ENCODE data around the gene LTC4S.

LTC4S gene

GRCh38 chr5:179771311-179771895 lies 22.4 kb upstream of the LTC4S start:
- H4K8ac ChIP-seq (ENCODE audit: low read depth, low read length): no peak overlapping the region
- no peak overlapping the region for H2BK5ac ChIP-seq (ENCODE audit: low read length)
- H3K27ac ChIP-seq (ENCODE audit: low read depth, low read length): no peak overlapping the region
- no peaks in the 10 kb centered on the region for H3K4me1 ChIP-seq (ENCODE audit: control insufficient read depth, low read depth, low read length)
- H3K79me1 ChIP-seq (ENCODE audit: low read length): peaks cover 9% of the 10 kb centered on the region
- H3K4me2 ChIP-seq (ENCODE audit: low read length): no peak overlapping the region
- H2BK15ac ChIP-seq (replicated peaks; ENCODE audit: low read depth): no peak overlapping the region
- H3K27me3 ChIP-seq (ENCODE audit: insufficient read depth, low read length, poor library complexity): no peaks in the 10 kb centered on the region
- peaks cover 7% of the 10 kb centered on the region for H3K79me2 ChIP-seq (ENCODE audit: control insufficient read depth, insufficient read depth, low read length)
- no peak overlapping the region for H3K18ac ChIP-seq (ENCODE audit: low read length)
- H3K56ac ChIP-seq (ENCODE audit: low read length): no peak overlapping the region
- DNase-seq: no peak
- H4K5ac ChIP-seq (ENCODE audit: low read length): no peak overlapping the region
- no peak overlapping the region for H3K4ac ChIP-seq (ENCODE audit: low read depth, low read length)
- no peak overlapping the region for H3K9ac ChIP-seq (ENCODE audit: low read length)
- no peak overlapping the region for H2BK120ac ChIP-seq (ENCODE audit: low read depth, low read length)
- H3K36me3 ChIP-seq (ENCODE audit: control insufficient read depth, insufficient read depth, low read length): peaks cover 17% of the 10 kb centered on the region
- H3K23ac ChIP-seq (ENCODE audit: low read length): no peak overlapping the region
- no peak overlapping the region for H3K4me3 ChIP-seq (ENCODE audit: low read length)
- WGBS (ENCODE audit: extremely low coverage, insufficient coverage, low lambda C conversion rate): no CpG with 5 or more reads among the region's 4 CpGs
- no peak overlapping the region for H2AK5ac ChIP-seq (ENCODE audit: low read length)

- Histone ChIP-seq H4K5ac (ENCODE audit: low read length) (no peak overlapping the region), H3K36me3 (ENCODE audit: control insufficient read depth, insufficient read depth, low read length) (peaks cover 17% of the 10 kb centered on the region), H3K23ac (ENCODE audit: low read length) (no peak overlapping the region), H3K18ac (ENCODE audit: low read length) (no peak overlapping the region), H3K79me2 (ENCODE audit: control insufficient read depth, insufficient read depth, low read length) (peaks cover 4% of the 10 kb centered on the region), H3K79me1 (ENCODE audit: low read length) (peaks cover 8% of the 10 kb centered on the region), H3K4me3 (ENCODE audit: low read length) (no peak overlapping the region), H3K27me3 (ENCODE audit: insufficient read depth, low read length, poor library complexity) (no peaks in the 10 kb centered on the region), H3K4ac (ENCODE audit: low read depth, low read length) (no peak overlapping the region), H3K27ac (ENCODE audit: low read depth, low read length) (no peak overlapping the region), H4K8ac (ENCODE audit: low read depth, low read length) (no peak overlapping the region), H3K9ac (ENCODE audit: low read length) (no peak overlapping the region), H2BK15ac (replicated peaks; ENCODE audit: low read depth) (no peak overlapping the region), H2BK120ac (ENCODE audit: low read depth, low read length) (no peak overlapping the region), H3K56ac (ENCODE audit: low read length) (no peak overlapping the region), H3K4me1 (ENCODE audit: control insufficient read depth, low read depth, low read length) (no peaks in the 10 kb centered on the region), H3K4me2 (ENCODE audit: low read length) (no peak overlapping the region), H2BK5ac (ENCODE audit: low read length) (no peak overlapping the region), H2AK5ac (ENCODE audit: low read length) (no peak overlapping the region)
- no CpG with 5 or more reads among the region's 6 CpGs for WGBS (ENCODE audit: extremely low coverage, insufficient coverage, low lambda C conversion rate)
- no peak for DNase-seq
These were observed 21.4 kb upstream of the LTC4S start for GRCh38 chr5:179772351-179772750.

GRCh38 chr5:179773686-179774040 lies 20.1 kb upstream of the LTC4S start:
- no peak overlapping the region for H4K5ac ChIP-seq (ENCODE audit: low read length)
- no peak overlapping the region for H3K4me2 ChIP-seq (ENCODE audit: low read length)
- H2BK120ac ChIP-seq (ENCODE audit: low read depth, low read length): no peak overlapping the region
- no peak overlapping the region for H3K56ac ChIP-seq (ENCODE audit: low read length)
- H3K79me2 ChIP-seq (ENCODE audit: control insufficient read depth, insufficient read depth, low read length): no peaks in the 10 kb centered on the region
- H3K27me3 ChIP-seq (ENCODE audit: insufficient read depth, low read length, poor library complexity): no peaks in the 10 kb centered on the region
- H2BK15ac ChIP-seq (replicated peaks; ENCODE audit: low read depth): no peak overlapping the region
- H3K4me1 ChIP-seq (ENCODE audit: control insufficient read depth, low read depth, low read length): no peaks in the 10 kb centered on the region
- H2AK5ac ChIP-seq (ENCODE audit: low read length): no peak overlapping the region
- no peak overlapping the region for H4K8ac ChIP-seq (ENCODE audit: low read depth, low read length)
- H3K18ac ChIP-seq (ENCODE audit: low read length): no peak overlapping the region
- H3K79me1 ChIP-seq (ENCODE audit: low read length): peaks cover 5% of the 10 kb centered on the region
- DNase-seq: no peak
- peaks cover 18% of the 10 kb centered on the region for H3K36me3 ChIP-seq (ENCODE audit: control insufficient read depth, insufficient read depth, low read length)
- H3K27ac ChIP-seq (ENCODE audit: low read depth, low read length): no peak overlapping the region
- H3K4ac ChIP-seq (ENCODE audit: low read depth, low read length): no peak overlapping the region
- H3K9ac ChIP-seq (ENCODE audit: low read length): no peak overlapping the region
- no peak overlapping the region for H3K23ac ChIP-seq (ENCODE audit: low read length)
- no CpG with 5 or more reads among the region's 9 CpGs for WGBS (ENCODE audit: extremely low coverage, insufficient coverage, low lambda C conversion rate)
- H2BK5ac ChIP-seq (ENCODE audit: low read length): no peak overlapping the region
- H3K4me3 ChIP-seq (ENCODE audit: low read length): no peak overlapping the region

- no peak for DNase-seq
- H3K36me3 ChIP-seq (ENCODE audit: control insufficient read depth, insufficient read depth, low read length): peaks cover 14% of the 10 kb centered on the region
- H3K27ac ChIP-seq (ENCODE audit: low read depth, low read length): no peak overlapping the region
- no CpG with 5 or more reads among the region's 12 CpGs for WGBS (ENCODE audit: extremely low coverage, insufficient coverage, low lambda C conversion rate)
- H3K4me2 ChIP-seq (ENCODE audit: low read length): no peak overlapping the region
- H2BK120ac ChIP-seq (ENCODE audit: low read depth, low read length): no peak overlapping the region
- no peak overlapping the region for H3K4me3 ChIP-seq (ENCODE audit: low read length)
- no peaks in the 10 kb centered on the region for H3K79me2 ChIP-seq (ENCODE audit: control insufficient read depth, insufficient read depth, low read length)
- H3K4me1 ChIP-seq (ENCODE audit: control insufficient read depth, low read depth, low read length): no peaks in the 10 kb centered on the region
- no peaks in the 10 kb centered on the region for H3K79me1 ChIP-seq (ENCODE audit: low read length)
- no peak overlapping the region for H3K9ac ChIP-seq (ENCODE audit: low read length)
- H3K23ac ChIP-seq (ENCODE audit: low read length): no peak overlapping the region
- no peaks in the 10 kb centered on the region for H3K27me3 ChIP-seq (ENCODE audit: insufficient read depth, low read length, poor library complexity)
- no peak overlapping the region for H3K4ac ChIP-seq (ENCODE audit: low read depth, low read length)
- no peak overlapping the region for H2AK5ac ChIP-seq (ENCODE audit: low read length)
- H2BK15ac ChIP-seq (replicated peaks; ENCODE audit: low read depth): no peak overlapping the region
- no peak overlapping the region for H2BK5ac ChIP-seq (ENCODE audit: low read length)
- H4K8ac ChIP-seq (ENCODE audit: low read depth, low read length): no peak overlapping the region
- no peak overlapping the region for H3K56ac ChIP-seq (ENCODE audit: low read length)
- no peak overlapping the region for H3K18ac ChIP-seq (ENCODE audit: low read length)
- H4K5ac ChIP-seq (ENCODE audit: low read length): no peak overlapping the region
These were observed 19.3 kb upstream of the LTC4S start for GRCh38 chr5:179774442-179774841.

GRCh38 chr5:179776411-179776938 lies 17.3 kb upstream of the LTC4S start:
- Histone ChIP-seq H2BK120ac (ENCODE audit: low read depth, low read length) (no peak overlapping the region), H3K27ac (ENCODE audit: low read depth, low read length) (no peak overlapping the region), H3K4me2 (ENCODE audit: low read length) (no peak overlapping the region), H3K79me2 (ENCODE audit: control insufficient read depth, insufficient read depth, low read length) (no peaks in the 10 kb centered on the region), H3K36me3 (ENCODE audit: control insufficient read depth, insufficient read depth, low read length) (peaks cover 10% of the 10 kb centered on the region), H4K8ac (ENCODE audit: low read depth, low read length) (no peak overlapping the region), H3K4me3 (ENCODE audit: low read length) (no peak overlapping the region), H2AK5ac (ENCODE audit: low read length) (no peak overlapping the region), H3K9ac (ENCODE audit: low read length) (no peak overlapping the region), H3K79me1 (ENCODE audit: low read length) (no peaks in the 10 kb centered on the region), H2BK5ac (ENCODE audit: low read length) (no peak overlapping the region), H3K18ac (ENCODE audit: low read length) (no peak overlapping the region), H4K5ac (ENCODE audit: low read length) (no peak overlapping the region), H3K4me1 (ENCODE audit: control insufficient read depth, low read depth, low read length) (no peaks in the 10 kb centered on the region), H3K23ac (ENCODE audit: low read length) (no peak overlapping the region), H2BK15ac (replicated peaks; ENCODE audit: low read depth) (no peak overlapping the region), H3K4ac (ENCODE audit: low read depth, low read length) (no peak overlapping the region), H3K27me3 (ENCODE audit: insufficient read depth, low read length, poor library complexity) (no peaks in the 10 kb centered on the region), H3K56ac (ENCODE audit: low read length) (no peak overlapping the region)
- DNase-seq: no peak
- no CpG with 5 or more reads among the region's 11 CpGs for WGBS (ENCODE audit: extremely low coverage, insufficient coverage, low lambda C conversion rate)

GRCh38 chr5:179777456-179777855 lies 16.3 kb upstream of the LTC4S start:
- Histone ChIP-seq H2BK15ac (replicated peaks; ENCODE audit: low read depth) (no peak overlapping the region), H2BK120ac (ENCODE audit: low read depth, low read length) (no peak overlapping the region), H3K27ac (ENCODE audit: low read depth, low read length) (no peak overlapping the region), H3K79me2 (ENCODE audit: control insufficient read depth, insufficient read depth, low read length) (no peaks in the 10 kb centered on the region), H3K56ac (ENCODE audit: low read length) (no peak overlapping the region), H3K36me3 (ENCODE audit: control insufficient read depth, insufficient read depth, low read length) (peaks cover 6% of the 10 kb centered on the region), H3K4me3 (ENCODE audit: low read length) (no peak overlapping the region), H3K23ac (ENCODE audit: low read length) (no peak overlapping the region), H2BK5ac (ENCODE audit: low read length) (no peak overlapping the region), H2AK5ac (ENCODE audit: low read length) (no peak overlapping the region), H3K4me1 (ENCODE audit: control insufficient read depth, low read depth, low read length) (no peaks in the 10 kb centered on the region), H3K4me2 (ENCODE audit: low read length) (no peak overlapping the region), H3K18ac (ENCODE audit: low read length) (no peak overlapping the region), H3K27me3 (ENCODE audit: insufficient read depth, low read length, poor library complexity) (no peaks in the 10 kb centered on the region), H3K9ac (ENCODE audit: low read length) (no peak overlapping the region), H3K79me1 (ENCODE audit: low read length) (no peaks in the 10 kb centered on the region), H4K5ac (ENCODE audit: low read length) (no peak overlapping the region), H4K8ac (ENCODE audit: low read depth, low read length) (no peak overlapping the region), H3K4ac (ENCODE audit: low read depth, low read length) (no peak overlapping the region)
- no CpG with 5 or more reads among the region's 10 CpGs for WGBS (ENCODE audit: extremely low coverage, insufficient coverage, low lambda C conversion rate)
- DNase-seq: no peak

Measured in mesendoderm (in vitro differentiated cells).